IMR-90 (cell line): ENCODE results near the gene SPIN3.

Source experiments
- CHD1 ChIP-seq: IDR thresholded peaks from 2 replicates; pipeline ENCODE4 v1.6.1; 2012; ENCODE audit warnings: low read depth, low read length, improper control_type of control experiment
- FOS ChIP-seq: fragments of 150-350 bp; IDR thresholded peaks from 2 replicates; pipeline ENCODE4 v1.6.1; 2016; ENCODE audit warnings: low read depth, low read length
- MAFK ChIP-seq: IDR thresholded peaks from 2 replicates; pipeline ENCODE4 v1.6.1; 2012; ENCODE audit warnings: low read depth, low read length, improper control_type of control experiment
- POLR2A ChIP-seq: IDR thresholded peaks from 2 replicates; pipeline ENCODE4 v1.6.1; 2012; ENCODE audit warnings: mild to moderate bottlenecking, low read depth, low read length
- RAD21 ChIP-seq: IDR thresholded peaks from 2 replicates; pipeline ENCODE4 v1.6.1; 2012; ENCODE audit warnings: low read length, improper control_type of control experiment
- RCOR1 ChIP-seq: IDR thresholded peaks from 2 replicates; pipeline ENCODE4 v1.6.1; 2012; ENCODE audit warnings: mild to moderate bottlenecking, low read length, improper control_type of control experiment; ENCODE audit not compliant: insufficient replicate concordance
- SMC3 ChIP-seq: fragments of 150-350 bp; IDR thresholded peaks from 2 replicates; pipeline ENCODE4 v1.6.1; 2016; ENCODE audit warnings: low read depth, mild to moderate bottlenecking, antibody characterized with exemption, low read length, moderate library complexity
- TF ChIP-seq, protein P1 (sequence below): conservative IDR thresholded peaks from 2 replicates; pipeline ENCODE4 v1.5.1; 2012; ENCODE audit warnings: mild to moderate bottlenecking, low read depth, low read length, improper control_type of control experiment
- TF ChIP-seq, protein P2 (sequence below): fragments of 150-350 bp; IDR thresholded peaks from 2 replicates; pipeline ENCODE4 v1.6.1; 2017; ENCODE audit warnings: mild to moderate bottlenecking, antibody characterized with exemption, low read length, low read depth

- TF ChIP-seq, protein P1, sequence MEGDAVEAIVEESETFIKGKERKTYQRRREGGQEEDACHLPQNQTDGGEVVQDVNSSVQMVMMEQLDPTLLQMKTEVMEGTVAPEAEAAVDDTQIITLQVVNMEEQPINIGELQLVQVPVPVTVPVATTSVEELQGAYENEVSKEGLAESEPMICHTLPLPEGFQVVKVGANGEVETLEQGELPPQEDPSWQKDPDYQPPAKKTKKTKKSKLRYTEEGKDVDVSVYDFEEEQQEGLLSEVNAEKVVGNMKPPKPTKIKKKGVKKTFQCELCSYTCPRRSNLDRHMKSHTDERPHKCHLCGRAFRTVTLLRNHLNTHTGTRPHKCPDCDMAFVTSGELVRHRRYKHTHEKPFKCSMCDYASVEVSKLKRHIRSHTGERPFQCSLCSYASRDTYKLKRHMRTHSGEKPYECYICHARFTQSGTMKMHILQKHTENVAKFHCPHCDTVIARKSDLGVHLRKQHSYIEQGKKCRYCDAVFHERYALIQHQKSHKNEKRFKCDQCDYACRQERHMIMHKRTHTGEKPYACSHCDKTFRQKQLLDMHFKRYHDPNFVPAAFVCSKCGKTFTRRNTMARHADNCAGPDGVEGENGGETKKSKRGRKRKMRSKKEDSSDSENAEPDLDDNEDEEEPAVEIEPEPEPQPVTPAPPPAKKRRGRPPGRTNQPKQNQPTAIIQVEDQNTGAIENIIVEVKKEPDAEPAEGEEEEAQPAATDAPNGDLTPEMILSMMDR, result no peak
- TF ChIP-seq POLR2A, result no peak
- no peak for TF ChIP-seq SMC3
- no peak for TF ChIP-seq RCOR1
- no peak for TF ChIP-seq CHD1
- TF ChIP-seq FOS, result no peak
- TF ChIP-seq RAD21, result no peak
- TF ChIP-seq, protein P2, sequence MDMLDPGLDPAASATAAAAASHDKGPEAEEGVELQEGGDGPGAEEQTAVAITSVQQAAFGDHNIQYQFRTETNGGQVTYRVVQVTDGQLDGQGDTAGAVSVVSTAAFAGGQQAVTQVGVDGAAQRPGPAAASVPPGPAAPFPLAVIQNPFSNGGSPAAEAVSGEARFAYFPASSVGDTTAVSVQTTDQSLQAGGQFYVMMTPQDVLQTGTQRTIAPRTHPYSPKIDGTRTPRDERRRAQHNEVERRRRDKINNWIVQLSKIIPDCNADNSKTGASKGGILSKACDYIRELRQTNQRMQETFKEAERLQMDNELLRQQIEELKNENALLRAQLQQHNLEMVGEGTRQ, result no peak
- no peak for TF ChIP-seq MAFK
Measured at GRCh38 chrX:56975611-56976010, 19.7 kb downstream of the SPIN3 start.
